GM13976 (cell line): Measurements from ENCODE around the gene SEC22B.
"Not testable (repeated sequence)": the region's sequence is repeated elsewhere in the genome, so short reads cannot be mapped to it uniquely, and the experiment has no call there.

Experiments
- DNase-seq: peaks from one replicate; pipeline ENCODE4 v3.0.0; 2012; ENCODE audit warnings: low spot score
- in situ Hi-C: fragments of 300-500 bp; cut with MboI; formaldehyde crosslinking; loops from one replicate; pipeline ENCODE4 v1.12.0; 2022; ENCODE audit warnings: low sequenced_read_pairs, mixed read lengths, inconsistent platforms; ENCODE audit not compliant: unreplicated experiment

SEC22B gene

DNA sequence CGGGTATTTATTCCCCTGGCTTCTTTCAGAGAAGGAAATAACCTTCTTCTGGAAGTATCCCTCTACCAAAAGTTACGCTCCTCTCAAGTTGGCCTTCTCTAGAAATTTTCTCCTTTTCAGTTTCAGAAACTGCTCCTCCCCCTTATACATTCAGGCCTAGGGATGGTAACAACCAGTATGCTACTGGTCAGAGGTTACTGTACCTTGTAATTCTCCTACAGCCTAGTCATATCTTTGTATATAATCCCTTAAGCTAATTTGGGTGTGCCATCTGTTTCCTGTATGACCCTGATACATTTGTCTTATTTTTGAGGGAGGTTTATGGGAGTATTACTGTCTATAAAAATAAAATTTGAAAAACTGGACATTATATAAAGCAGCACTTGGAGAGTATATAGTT is 14.3 kb downstream of the SEC22B start:
- DNase-seq, in situ Hi-C loops: not testable (repeated sequence)

GRCh38 chr1:120158495-120158894 is 17.8 kb downstream of the SEC22B start:
- in situ Hi-C loops, DNase-seq: not testable (repeated sequence)

DNA sequence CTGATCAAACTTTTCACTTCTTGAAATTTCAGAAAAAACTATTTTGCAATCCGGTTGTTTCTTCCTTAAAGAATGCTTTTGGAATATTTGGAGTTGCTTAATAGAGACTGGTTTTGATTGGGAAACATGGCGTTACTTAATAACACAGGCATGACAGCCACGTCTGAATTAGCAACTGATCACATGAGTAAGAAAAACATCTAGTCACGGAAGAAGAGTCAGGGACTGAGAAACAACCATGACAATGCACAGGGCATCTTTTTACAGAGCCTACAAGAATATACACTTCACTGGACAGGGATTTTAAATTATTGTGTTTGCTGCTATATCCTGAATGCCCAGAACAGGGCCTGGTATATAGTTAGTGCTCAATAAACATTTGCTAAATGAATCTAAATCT is 18.2 kb downstream of the SEC22B start:
- in situ Hi-C loops, DNase-seq: not testable (repeated sequence)

GRCh38 chr1:120150138-120150822 is 26.0 kb downstream of the SEC22B start:
- in situ Hi-C loops, DNase-seq: not testable (repeated sequence)

- DNase-seq, in situ Hi-C loops: not testable (repeated sequence)
These were observed 26.8 kb downstream of the SEC22B start for GRCh38 chr1:120149420-120150059.

DNA sequence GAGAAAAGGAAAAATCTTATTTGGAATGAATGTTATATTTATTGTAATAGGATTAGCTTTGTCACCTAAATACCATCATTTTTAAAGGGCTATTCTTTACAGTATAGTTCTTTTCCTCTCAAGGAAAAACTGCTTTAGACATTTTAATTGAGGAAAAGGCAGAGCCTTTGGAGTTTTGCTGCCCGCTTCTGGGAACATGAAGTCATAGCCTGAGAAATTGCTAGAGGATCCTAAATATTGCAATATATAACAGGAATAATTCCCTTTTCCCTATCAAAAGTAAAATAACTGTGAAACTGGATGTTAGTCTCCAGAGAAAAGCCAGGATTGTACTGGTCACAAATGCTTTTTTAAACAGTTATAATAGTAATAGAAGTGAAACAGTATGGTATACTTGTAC is 30.5 kb downstream of the SEC22B start:
- DNase-seq, in situ Hi-C loops: not testable (repeated sequence)

GRCh38 chr1:120144626-120145025 is 31.7 kb downstream of the SEC22B start:
- in situ Hi-C loops, DNase-seq: not testable (repeated sequence)

GRCh38 chr1:120144169-120144568 is 32.2 kb downstream of the SEC22B start:
- in situ Hi-C loops, DNase-seq: not testable (repeated sequence)

DNA sequence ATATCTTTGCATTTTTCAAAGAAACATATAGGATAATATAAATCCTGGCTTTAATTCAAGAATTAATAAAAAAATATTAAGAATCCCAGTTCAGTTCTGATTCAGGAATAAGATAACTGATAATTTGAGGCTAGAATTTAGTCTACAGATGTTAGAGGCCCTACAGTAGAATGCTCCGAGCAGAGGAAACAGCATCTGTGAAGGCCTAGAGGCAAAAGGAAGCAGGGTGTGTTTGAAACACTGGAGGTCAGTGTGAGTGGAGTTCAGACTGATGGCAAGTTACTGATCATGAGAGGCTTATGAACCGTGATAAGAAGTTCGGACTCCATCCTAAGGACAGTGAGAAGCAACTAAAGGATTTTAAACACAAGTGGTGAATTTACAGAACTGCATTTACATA is 33.0 kb downstream of the SEC22B start:
- DNase-seq, in situ Hi-C loops: not testable (repeated sequence)

- not testable (repeated sequence) for DNase-seq
These were observed 33.6 kb downstream of the SEC22B start for GRCh38 chr1:120142512-120143263.

GRCh38 chr1:120141865-120142264 is 34.5 kb downstream of the SEC22B start:
- DNase-seq, in situ Hi-C loops: not testable (repeated sequence)

More at GRCh38 chr1:120142512-120143263, 33.6 kb downstream of the SEC22B start:
- in situ Hi-C loops = not testable (repeated sequence)

- in situ Hi-C loops, DNase-seq: not testable (repeated sequence)
These were observed 35.6 kb downstream of the SEC22B start for GRCh38 chr1:120140656-120141265.

DNA sequence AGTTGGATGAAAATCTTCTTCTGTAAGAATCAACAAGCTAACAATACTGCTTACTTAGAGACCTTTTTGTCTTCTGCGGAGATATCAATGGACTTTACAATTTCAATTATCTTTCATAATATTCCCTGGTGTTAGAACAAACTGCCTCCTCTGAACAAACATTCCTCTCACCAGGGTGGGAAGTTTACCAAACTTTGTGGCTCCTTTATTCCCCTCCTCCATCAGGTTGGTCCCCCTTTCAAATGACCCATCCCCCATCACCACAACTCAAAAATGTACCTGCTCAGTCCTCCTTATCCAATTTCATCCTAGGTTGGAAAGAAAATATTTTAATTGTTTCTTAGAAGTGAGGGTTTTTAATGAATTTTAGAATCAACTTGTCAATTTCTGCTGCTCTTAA is 40.2 kb downstream of the SEC22B start:
- in situ Hi-C loops = not testable (repeated sequence)

GRCh38 chr1:120133928-120134325 is 42.4 kb downstream of the SEC22B start:
- in situ Hi-C loops, DNase-seq: not testable (repeated sequence)

More for the DNA sequence above, 40.2 kb downstream of the SEC22B start:
- DNase-seq = not testable (repeated sequence)
